Hematopoietic multipotent progenitor cell treated with erythropoietin and hydrocortisone succinate and interleukin-3 and kit ligand, for 4 days (in vitro differentiated cells): ENCODE data around the gene TMEM52.

Source experiments
- DNase-seq: peaks from one replicate; pipeline ENCODE4 v3.0.0-alpha.2; 2015

Gene TMEM52

DNA sequence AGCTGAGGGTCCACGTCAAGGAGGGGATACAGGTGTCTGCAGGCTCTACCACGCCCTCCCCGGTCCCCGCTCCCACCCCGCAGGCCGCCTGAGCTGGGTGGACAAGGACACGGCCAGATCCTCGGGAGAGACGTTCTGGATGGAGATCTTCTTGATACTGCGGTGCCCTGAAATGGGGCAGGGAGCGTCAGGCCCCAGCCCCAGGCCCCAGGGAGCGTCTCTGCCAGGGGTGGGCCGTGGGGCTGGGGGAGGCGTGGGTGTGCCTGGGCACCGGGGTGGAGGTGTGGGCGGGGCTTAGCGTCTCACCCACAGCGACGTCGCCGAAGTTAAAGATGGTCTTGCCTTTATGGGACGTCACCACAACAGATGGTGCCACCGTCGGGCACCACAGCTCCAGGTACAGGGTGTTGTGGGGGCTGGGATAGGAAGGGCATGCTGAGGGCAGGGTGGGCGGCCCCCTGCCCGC is 7.3 kb upstream of the TMEM52 start:
- DNase-seq: no peak

DNA sequence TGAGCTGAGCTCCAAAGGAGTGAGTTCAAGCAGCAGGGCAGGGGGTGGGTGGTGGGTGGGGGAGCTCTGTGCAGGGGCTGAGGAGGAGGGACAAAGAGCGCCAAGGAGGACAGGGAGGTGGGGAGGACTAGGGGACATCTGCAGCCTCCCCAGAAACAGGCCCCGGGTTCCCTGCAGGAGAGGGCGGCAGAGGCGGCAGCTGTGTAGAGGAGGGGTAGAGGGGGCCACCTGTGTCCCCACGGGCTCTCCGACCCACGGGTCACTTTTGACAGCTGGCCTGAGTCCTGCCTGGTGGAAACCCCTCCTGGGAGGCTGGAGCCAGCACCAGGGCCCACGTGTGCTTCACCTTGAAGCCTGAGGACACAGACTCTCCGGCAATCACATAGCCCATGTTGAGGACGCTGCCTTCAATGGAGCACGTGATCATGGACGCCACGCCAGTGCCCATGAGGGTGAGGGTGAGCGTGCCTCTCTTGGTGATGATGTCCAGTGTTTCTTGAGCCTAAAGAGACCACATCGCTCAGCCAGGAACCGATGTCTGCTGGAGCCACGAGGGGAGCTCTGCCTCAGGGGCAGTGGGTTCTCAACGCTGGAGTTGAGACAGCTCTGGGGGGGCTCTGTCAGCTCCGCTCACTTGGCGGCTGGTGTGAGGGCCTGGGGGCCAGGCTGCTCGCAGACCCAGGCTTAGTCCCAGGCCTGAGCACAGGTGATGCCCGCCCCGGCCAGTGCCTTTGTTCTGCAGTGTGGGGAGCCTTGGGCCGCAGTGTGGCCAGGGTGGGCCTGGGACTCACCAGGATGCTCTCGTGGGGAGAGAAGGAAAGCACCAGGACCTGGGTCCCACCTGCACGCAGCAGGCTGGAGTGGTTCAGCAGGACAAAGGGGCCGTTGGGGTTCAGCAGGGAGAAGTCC is 6.6 kb upstream of the TMEM52 start:
- no peak for DNase-seq

DNA sequence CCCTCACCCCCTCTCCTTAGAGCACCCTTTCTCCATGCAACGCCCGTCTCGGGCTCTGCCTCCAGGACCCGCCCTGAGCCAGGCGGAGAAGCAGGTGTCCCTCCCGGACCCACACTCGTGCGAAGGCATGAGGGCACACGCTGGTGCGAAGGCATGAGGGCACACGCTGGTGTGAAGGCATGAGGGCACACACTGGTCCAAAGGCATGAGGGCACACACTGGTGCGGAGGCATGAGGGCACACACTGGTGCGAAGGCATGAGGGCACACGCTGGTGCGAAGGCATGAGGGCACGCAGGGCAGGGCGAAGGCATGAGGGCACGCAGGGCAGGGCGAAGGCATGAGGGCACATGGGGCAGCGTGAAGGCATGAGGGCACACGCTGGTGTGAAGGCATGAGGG is 5.8 kb upstream of the TMEM52 start:
- no peak for DNase-seq

DNA sequence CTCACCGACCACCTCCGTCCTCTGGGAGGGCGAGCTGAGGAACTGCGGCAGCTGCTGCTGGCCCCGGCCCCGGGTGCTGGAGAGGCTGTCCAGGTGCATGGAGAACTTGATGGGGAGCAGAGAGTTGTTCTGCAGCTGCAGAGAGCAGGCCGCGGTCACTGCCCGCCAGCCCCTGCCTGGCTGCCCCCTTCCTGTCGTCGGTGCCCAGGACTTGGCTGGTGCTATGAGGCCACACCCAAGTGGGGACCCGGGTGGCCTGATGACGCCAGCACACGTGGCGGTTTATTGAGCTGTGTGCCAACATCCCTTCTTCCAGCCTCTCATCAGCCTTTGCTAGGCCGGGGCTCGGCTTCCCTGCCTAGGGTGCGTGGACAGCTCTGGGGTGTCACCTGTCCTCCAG is 5.3 kb upstream of the TMEM52 start:
- DNase-seq: peak; percentile 36

DNA sequence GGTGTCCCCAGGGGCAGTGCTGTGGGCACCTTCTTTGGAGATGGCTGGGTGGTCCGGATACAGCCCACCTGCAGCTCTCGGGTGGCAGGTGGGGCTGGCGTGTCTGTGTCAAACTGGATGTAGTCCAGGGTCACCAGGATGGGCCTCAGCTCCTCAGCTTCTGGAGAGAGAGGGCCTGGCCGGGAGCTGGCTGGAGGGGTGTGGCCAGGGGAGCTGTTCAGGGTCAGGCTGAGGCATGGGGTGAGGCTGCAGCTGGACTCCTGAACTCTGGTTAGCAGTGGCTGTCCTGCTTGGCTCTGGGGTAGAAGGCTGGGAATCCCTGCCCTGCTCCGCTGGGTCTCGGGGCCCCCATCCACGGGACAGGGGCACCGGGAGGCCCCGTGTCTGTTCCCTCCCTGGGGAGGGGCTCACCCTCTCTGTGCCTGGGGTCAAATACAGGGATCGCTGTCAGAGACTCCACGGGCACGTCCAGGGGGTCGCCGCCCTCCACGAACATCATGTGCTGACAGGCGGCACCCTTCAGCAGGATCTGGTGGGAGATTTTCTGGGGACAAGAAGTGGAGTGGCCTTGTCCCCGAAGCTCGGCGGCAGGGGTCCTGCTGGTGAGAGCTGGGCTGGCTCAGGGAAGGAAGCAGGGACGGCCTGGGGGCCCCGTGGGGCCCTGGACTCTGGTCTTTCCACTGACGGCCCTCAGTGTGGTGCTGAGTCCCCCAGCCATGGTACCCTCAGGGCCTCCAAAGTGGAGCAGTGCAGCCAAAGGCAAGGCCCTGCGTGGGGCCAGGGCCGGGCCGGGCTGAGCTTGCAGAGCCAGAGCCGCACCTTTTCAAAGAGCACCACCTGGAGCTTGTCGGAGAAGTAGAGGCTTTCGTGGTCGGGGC is 4.1 kb upstream of the TMEM52 start:
- DNase-seq: no peak

DNA sequence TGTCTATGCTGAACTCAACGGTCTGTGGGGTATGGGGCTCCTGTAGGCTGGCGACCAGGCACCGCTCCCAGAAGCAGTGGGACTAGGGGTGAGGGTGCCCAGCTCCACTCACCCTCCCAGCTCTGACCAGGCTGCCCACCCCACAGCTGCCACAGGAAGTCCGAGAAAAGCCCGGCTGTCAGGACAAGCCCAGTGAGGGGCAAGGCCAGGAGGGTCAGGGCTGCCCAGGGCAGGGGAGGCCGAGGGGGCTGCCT is 3.5 kb upstream of the TMEM52 start:
- DNase-seq: no peak

DNA sequence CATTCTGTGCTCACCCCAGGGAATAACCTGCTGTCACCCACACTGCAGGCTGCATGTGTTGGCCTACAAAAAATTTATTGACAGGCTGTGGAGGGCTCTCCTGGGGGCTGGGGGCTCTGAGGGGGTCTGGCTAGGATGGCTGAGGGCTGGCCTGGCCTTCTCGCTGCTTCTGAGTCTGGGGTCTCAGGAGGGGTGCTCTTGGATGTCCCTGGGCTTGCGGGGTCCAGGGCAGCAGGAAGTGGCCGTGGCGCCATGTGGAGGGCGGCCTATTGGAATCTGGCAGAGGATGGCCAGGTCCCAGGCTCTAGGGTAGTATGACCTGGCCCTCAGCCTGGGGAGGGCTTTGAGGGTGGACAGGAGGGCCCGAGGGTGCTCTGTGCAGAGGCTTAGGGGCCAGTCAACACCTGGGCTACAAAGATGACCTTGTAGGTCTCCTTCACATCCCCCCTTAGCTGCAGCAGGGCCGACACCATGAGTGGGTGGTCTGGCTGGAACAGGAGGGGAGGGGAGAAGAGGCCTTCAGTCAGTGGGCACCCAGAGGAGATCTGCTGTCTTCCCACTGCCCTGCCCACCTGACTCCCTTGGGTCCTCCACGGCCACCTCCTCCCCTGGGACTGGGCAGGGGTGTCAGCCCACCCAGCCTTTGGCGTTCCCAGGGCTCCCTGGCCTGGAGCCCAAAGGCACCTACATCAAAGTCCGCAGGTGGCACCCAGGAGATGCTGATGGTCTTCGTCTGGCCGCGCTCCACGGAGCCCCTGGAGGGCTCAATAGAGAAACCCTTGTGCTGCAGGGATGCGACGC is 3.0 kb upstream of the TMEM52 start:
- DNase-seq: no peak

DNA sequence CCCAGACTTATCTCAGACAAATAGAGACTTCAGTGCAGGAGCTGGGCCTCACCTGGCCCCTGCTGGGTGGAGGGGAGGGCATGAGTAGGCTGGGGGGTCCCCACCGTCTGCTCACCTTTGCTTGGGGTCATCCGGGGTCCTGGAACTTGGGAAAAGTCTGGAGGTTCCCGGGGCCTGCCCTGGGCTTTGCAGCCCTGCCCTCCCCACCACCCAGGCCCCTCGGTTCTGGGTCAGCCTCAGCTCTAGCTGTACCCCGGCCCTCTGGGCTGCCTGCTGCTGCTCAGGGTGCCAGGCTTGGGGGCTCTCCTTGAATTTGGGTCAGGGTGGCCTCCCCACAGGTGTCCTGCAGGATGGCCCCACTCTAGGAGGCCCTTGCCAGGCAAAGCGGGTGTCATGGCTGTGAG is 2.4 kb upstream of the TMEM52 start:
- DNase-seq: no peak

DNA sequence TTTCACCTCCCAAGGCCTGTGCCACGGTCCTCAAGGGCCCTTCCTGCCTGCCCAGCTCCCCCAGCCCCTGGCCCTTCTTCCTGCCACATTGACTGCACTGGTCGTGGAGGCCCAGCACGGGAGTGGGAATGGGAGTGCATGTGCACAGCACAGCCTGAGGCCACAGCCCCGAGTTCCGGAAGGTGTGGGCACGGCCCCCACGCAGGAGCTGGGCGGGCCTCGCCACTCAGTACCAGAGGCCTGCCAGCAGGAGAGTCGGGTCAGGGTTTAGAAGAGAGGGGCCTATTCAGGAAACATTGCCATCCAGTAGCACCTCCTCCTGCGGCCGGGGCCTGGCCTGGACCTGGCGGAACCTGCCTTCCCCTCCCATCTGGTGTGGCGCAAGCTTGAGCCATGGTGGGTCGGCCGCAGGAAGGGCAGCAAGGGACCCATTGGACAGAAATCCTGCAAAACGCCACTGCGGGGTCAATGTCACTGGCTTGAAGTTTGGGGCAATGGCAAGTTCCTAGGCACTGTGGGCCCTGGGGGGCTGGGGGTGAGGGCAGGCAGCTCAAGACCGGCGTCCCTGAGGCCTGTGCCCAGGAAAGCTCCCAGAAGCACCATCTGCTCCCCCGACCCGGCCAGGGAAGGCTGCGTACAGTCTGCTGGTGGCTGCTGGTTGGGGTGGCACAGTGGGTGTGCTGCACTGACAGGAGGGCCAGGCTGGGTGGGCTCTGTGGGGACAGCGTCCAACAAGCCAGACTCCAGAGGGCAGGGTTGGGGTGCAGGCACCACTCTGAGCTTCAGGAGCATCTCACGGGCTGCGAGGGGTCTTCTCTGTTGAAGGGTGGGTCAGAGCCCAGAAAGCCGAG is 1.8 kb upstream of the TMEM52 start:
- DNase-seq: no peak

DNA sequence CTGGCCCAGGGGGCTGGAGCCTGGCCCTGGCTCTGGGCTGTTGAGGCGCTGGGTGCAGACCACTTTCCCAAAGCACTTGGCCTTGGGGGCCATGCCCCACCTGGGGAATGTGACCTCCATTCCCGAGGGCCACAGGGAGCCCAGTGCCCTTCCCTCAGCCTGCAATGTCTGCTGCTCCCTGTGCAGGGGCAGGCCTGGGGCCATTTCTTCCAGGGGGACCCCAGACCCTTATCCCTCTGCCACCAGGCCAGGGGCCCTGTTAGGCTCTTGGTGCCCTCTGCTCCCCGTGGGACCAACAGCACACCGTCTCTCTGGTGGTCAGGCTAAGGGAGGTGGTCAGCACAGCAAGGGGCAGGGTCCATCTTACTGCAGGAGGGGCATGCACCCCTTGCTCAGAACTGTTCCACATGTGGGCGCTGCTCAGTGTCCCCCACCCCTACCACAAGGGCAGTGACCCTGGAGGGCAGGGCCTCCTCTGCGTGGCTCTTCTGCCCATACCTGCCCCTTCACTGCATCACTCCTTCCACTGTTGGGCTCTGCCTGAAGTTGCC is 1.1 kb upstream of the TMEM52 start:
- DNase-seq: no peak

DNA sequence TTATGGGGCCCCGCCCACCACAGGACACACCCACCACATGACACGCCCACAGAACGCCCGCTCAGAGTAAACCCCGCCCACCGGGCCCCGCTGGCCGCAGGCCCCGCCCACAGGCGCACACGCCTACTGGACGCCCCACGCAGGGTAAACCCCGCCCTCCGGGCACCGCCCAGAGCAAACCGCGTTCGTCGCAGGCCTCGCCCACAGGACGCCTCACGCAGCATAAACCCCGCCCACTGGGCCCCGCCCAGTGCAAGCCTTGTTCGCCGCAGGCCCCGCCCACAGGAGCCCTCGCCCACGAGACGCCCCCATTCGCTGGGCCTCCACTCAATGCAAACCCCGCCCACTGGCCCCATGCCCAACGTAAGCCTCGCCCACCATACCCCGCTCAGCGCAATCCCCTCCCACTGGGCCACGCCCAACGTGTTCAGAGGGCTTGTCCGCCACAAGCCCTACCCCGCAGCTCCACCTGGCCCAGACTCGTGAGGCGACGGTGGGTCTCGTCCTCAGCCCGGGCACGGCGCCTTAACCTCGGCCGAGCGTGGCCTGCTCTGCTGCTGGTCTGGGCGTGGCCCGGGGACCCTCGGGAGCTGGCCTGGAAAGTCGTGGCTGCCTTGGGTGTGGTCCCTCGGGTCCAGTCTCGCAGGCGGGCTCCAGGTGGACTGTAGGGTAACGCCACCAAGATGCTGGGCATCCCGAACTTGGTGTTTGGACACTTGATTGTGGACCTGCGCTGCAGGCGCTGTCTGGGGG is 401 bp upstream of the TMEM52 start:
- peak; percentile 99 for DNase-seq

DNA sequence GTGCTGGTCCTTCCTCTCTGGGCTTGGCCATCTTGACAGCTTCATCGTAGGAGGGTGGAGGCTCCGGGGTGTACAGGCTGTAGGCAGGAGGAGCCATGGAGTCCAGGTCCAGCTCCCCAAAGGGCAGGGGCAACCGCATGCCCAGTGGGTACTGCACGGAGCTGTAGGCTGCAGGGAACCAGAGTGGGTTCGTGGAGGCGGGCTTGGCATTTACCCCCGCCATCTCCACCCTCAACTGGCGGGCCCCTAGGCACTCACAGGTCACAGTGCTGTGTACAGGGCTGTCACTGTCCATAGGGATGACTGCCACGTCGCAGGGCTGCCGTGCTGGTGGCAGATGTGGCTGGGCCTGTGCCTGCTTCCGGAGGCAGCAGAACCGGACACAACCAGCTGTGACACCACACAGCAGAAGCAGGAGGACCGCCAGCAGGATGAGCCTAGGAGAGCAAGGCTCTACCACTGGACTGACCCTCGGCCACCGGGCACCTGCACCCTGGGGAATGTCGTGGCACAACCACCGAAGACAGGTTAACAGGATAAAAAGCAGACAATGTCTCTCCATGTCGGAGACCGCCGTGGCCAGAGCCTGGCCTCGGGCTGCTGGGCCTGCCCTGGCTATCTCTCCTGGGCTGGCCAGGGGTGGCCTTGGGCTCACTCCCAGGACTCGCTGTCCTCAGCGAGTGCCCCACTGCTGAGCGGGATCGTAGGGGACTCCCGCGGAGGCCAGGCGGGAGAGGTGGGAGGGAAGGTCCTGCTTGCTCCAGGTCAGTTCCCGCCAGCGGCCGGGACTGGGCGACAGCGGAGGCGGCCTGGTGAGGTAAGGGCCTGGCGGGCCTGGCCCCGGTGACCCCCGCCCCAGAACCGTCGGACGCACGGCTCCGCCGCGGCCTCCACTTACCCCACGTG is 831 bp downstream of the TMEM52 start:
- DNase-seq: no peak

DNA sequence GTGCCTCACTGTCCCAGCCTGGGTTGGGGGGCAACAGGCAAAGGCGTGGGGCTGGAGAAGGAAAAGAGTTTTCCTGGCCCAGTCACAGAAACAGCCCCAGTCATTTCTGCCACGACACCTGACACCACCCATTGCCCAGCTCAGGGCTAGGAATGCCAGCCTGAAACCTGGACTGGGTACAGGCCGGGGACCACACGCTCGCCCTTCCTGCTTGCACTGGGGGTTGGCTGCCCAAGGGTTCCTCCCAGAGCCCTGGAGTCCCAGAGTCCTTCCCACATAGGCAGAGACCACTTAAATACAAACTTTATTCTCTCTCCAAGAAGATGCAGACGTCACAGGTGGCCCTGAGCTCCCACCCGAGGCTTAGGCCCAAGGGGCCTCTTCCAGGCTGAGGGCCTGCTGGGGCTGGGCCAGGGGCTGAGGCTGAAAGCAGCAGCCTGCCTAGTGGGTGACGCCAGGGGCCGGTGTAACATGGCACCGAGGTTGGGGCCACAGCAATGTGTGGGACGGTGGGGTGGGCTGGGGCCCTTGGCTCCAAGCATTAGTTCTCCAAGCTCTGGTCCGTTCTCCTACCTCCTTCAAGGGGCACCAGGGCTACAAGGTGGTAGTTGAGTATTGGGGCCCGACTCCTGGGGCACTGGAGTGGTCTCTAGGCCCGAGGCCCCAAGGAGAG is 1.6 kb downstream of the TMEM52 start:
- no peak for DNase-seq

DNA sequence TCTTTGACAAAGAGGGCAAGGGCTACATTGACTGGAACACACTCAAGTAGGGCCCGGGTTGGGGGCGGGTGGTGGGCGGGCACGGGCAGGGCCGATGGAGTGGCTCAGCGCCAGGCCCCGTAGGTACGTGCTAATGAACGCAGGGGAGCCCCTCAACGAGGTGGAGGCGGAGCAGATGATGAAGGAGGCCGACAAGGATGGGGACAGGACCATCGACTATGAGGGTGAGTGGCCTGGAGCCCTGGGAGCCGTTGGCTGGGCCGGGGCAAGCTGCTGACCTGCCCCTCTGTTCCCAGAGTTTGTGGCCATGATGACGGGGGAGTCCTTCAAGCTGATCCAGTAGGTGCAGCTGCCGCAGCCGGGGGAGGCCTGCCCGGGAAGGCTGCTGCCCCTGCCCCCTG is 2.2 kb downstream of the TMEM52 start:
- DNase-seq: no peak

DNA sequence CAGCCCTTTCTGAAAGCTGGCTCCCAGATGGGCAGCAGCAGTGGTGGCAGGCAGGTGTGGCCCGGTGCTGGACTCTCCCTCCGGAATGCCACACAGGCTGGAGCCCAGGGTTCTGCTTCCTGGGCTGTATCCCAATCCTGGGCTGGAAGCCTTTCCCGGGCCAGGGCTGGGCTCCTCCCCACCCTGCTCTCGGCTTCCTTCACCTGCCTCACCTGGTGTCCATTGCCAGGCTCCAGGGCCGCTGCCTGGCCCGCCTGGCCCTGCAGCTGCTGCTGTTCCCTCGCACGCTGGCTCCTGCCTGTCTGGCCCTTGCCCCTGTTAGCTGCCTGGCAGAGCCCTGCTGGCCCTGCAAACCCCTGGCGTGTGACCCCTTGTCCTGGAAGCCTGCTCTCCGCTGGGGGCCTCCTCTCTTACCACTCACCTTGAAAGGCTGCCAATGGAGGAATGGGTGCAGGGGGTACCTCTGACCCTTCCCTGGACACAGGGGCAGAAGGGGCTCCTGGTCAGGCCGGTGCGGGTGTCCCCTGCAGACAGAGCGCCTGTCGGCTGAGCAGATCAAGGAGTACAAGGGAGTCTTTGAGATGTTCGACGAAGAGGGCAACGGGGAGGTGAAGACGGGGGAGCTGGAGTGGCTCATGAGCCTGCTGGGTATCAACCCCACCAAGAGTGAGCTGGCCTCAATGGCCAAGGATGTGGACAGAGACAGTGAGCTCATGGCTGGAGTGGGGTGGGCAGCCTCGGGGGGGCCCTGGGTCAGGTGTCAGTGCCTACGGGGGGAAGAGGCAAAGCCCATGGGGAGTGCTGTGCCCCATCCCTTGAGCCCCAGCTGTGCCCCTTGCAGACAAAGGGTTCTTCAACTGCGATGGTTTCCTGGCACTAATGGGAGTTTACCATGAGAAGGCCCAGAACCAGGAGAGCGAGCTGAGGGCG is 2.9 kb downstream of the TMEM52 start:
- DNase-seq: no peak

DNA sequence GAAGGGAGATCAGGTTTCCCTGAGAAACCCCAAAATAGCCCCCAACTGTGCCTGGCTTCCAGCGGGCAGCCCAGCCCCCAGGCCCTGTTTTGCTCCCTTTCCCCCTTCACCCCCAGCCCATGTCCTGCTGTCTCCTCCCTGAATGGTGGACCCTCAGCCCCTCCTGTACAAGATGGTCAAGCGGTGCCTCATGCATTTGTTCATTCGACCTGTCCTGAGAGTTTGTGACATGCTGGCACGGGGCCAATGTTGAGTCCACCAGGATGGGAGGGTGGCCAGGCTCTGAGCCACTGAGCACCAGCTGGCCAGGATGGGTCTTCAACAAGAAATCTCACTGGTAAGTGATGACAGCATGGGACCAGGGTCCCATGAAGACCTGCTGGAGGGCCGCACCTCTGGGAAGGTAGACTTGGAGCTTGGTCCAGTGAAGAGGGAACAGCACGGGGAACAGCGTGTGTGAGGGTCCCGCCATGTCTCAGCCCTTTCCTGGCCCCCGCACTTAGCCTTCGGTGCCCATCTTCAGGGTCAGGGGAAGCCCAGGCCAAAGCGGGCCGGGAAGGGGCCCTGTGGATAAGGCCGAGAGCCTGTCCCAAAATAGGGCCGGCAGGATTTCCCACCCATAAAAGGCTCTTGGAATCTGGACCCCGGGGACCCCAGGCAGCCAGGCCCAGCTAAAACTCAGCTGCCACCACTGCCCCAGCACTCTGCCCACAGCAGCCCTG is 3.9 kb downstream of the TMEM52 start, which contains the start of gene CALML6:
TSS of gene CALML6 (plus strand) at position 290 of the 722 bp plus-strand sequence. CDS start at position 311, 21 bp downstream.
- no peak for DNase-seq
